H9 (cell line): ENCODE results near the gene TNFSF8. TPM values are rescaled to one million over a fixed set of nuclear protein-coding genes. Genes with fewer than 3 reads are reported as not detected.

ENCODE experiments used
- DNase-seq: peaks from one replicate; pipeline ENCODE4 v3.0.0-alpha.2; 2017
- H2AFZ ChIP-seq: one replicate; pipeline ENCODE4 v1.6.1; 2013; ENCODE audit warnings: mild to moderate bottlenecking, low read length, control low read depth, moderate library complexity
- H2AK5ac ChIP-seq: 2 replicates; pipeline ENCODE4 v1.6.1; 2013; ENCODE audit warnings: low read length, control low read depth, mixed read lengths; ENCODE audit not compliant: insufficient read length
- H2BK120ac ChIP-seq: one replicate; pipeline ENCODE4 v1.6.1; 2013; ENCODE audit warnings: low read depth, mild to moderate bottlenecking, low read length, control low read depth, inconsistent platforms; ENCODE audit not compliant: poor library complexity, severe bottlenecking
- H2BK12ac ChIP-seq: 2 replicates; pipeline ENCODE4 v1.6.1; 2013; ENCODE audit warnings: low read length, control low read depth, mixed read lengths, low read depth; ENCODE audit not compliant: insufficient read length
- H2BK15ac ChIP-seq: 2 replicates; pipeline ENCODE4 v1.6.1; 2013; ENCODE audit warnings: low read depth, low read length, control low read depth
- H2BK20ac ChIP-seq: one replicate; pipeline ENCODE4 v1.6.1; 2013; ENCODE audit warnings: low read depth, mild to moderate bottlenecking, low read length, control low read depth, inconsistent platforms; ENCODE audit not compliant: poor library complexity, severe bottlenecking
- H2BK5ac ChIP-seq: 2 replicates; pipeline ENCODE4 v1.6.1; 2013; ENCODE audit warnings: low read length, control low read depth, mixed read lengths; ENCODE audit not compliant: insufficient read length
- H3K14ac ChIP-seq: 2 replicates; pipeline ENCODE4 v1.6.1; 2013; ENCODE audit warnings: low read length, control low read depth; ENCODE audit not compliant: insufficient read depth
- H3K18ac ChIP-seq: 2 replicates; pipeline ENCODE4 v1.6.1; 2013; ENCODE audit warnings: low read depth, mild to moderate bottlenecking, mixed read lengths, low read length, control low read depth; ENCODE audit not compliant: insufficient read length
- H3K23ac ChIP-seq: 2 replicates; pipeline ENCODE4 v1.6.1; 2013; ENCODE audit warnings: low read length, control low read depth, mixed read lengths, low read depth; ENCODE audit not compliant: insufficient read length
- H3K23me2 ChIP-seq: 2 replicates; pipeline ENCODE4 v1.6.1; 2013; ENCODE audit warnings: low read depth, mild to moderate bottlenecking, mixed read lengths, low read length, control low read depth; ENCODE audit not compliant: insufficient read length, poor library complexity, severe bottlenecking
- H3K27ac ChIP-seq: 2 replicates; pipeline ENCODE4 v1.5.1; 2013; ENCODE audit warnings: low read length, control low read depth, mixed read lengths, low read depth; ENCODE audit not compliant: insufficient read length
- H3K27me3 ChIP-seq: 2 replicates; pipeline ENCODE4 v1.6.1; 2013; ENCODE audit warnings: low read length, control low read depth, inconsistent platforms; ENCODE audit not compliant: insufficient read depth
- H3K4ac ChIP-seq: 2 replicates; pipeline ENCODE4 v1.6.1; 2013; ENCODE audit warnings: low read depth, mild to moderate bottlenecking, control low read depth, inconsistent platforms, low read length, moderate library complexity
- H3K4me1 ChIP-seq: 2 replicates; pipeline ENCODE4 v1.6.1; 2013; ENCODE audit warnings: low read length, control low read depth, inconsistent platforms; ENCODE audit not compliant: insufficient read depth
- H3K4me2 ChIP-seq: 2 replicates; pipeline ENCODE4 v1.6.1; 2013; ENCODE audit warnings: low read length, control low read depth, mixed read lengths; ENCODE audit not compliant: insufficient read length, insufficient read depth
- H3K56ac ChIP-seq: 2 replicates; pipeline ENCODE4 v1.6.1; 2013; ENCODE audit warnings: low read depth, mild to moderate bottlenecking, mixed read lengths, low read length, control low read depth; ENCODE audit not compliant: insufficient read length
- H3K79me1 ChIP-seq: 2 replicates; pipeline ENCODE4 v1.6.1; 2013; ENCODE audit warnings: low read depth, mild to moderate bottlenecking, moderate library complexity, low read length, control low read depth, inconsistent platforms; ENCODE audit not compliant: insufficient read depth, poor library complexity, severe bottlenecking
- H3K79me2 ChIP-seq: 2 replicates; pipeline ENCODE4 v1.6.1; 2013; ENCODE audit warnings: low read length, control low read depth, inconsistent platforms; ENCODE audit not compliant: insufficient read depth
- H3K9ac ChIP-seq: 2 replicates; pipeline ENCODE4 v1.6.1; 2013; ENCODE audit warnings: low read length, control low read depth, mixed read lengths; ENCODE audit not compliant: insufficient read length; ENCODE audit errors: extremely low read depth
- H3K9me3 ChIP-seq: one replicate; pipeline ENCODE4 v1.6.1; 2013; ENCODE audit warnings: low read depth, low read length, inconsistent platforms; ENCODE audit not compliant: control insufficient read depth
- H3T11ph ChIP-seq: one replicate; pipeline ENCODE4 v1.6.1; 2013; ENCODE audit warnings: mild to moderate bottlenecking, low read length, control low read depth, inconsistent platforms
- H4K20me1 ChIP-seq: one replicate; pipeline ENCODE4 v1.6.1; 2013; ENCODE audit not compliant: control insufficient read depth, insufficient read length, insufficient read depth
- H4K5ac ChIP-seq: 2 replicates; pipeline ENCODE4 v1.6.1; 2013; ENCODE audit warnings: low read depth, mild to moderate bottlenecking, mixed read lengths, low read length, control low read depth; ENCODE audit not compliant: insufficient read length
- H4K8ac ChIP-seq: replicated peaks from 2 replicates; pipeline ENCODE4 v1.6.1; 2013; ENCODE audit warnings: low read length, control low read depth, mixed read lengths, low read depth; ENCODE audit not compliant: insufficient read length
- H4K91ac ChIP-seq: 2 replicates; pipeline ENCODE4 v1.6.1; 2013; ENCODE audit warnings: low read depth, mild to moderate bottlenecking, moderate library complexity, mixed read lengths, low read length, control low read depth; ENCODE audit not compliant: insufficient read length
- H3K27ac Mint-ChIP-seq, 3 experiments: 2 replicates in 2 of 3; 3 replicates in 1 of 3; pipeline ENCODE4 v1.8.0; 2020 to 2021; ENCODE audit warnings: mixed read lengths in 3 of 3, mild to moderate bottlenecking in 1 of 3, moderate library complexity in 1 of 3
- H3K27me3 Mint-ChIP-seq: 2 replicates; pipeline ENCODE4 v1.8.0; 2021; ENCODE audit warnings: low read depth, mild to moderate bottlenecking, moderate library complexity, mixed read lengths
- H3K36me3 Mint-ChIP-seq, 3 experiments: 2 replicates in 2 of 3; 3 replicates in 1 of 3; pipeline ENCODE4 v1.8.0; 2020 to 2021; ENCODE audit warnings: low read depth in 3 of 3, mixed read lengths in 3 of 3; ENCODE audit not compliant: insufficient read depth in 1 of 3
- H3K4me1 Mint-ChIP-seq, 2 experiments: 2 replicates each; pipeline ENCODE4 v1.8.0; 2020; ENCODE audit warnings: mixed read lengths in 2 of 2
- H3K4me3 Mint-ChIP-seq, 2 experiments: 2 replicates in 1 of 2; 3 replicates in 1 of 2; pipeline ENCODE4 v1.8.0; 2020 to 2021; ENCODE audit warnings: mild to moderate bottlenecking in 2 of 2, mixed read lengths in 2 of 2, moderate library complexity in 1 of 2
- H3K9me3 Mint-ChIP-seq, 2 experiments: 2 replicates in 1 of 2; 3 replicates in 1 of 2; pipeline ENCODE4 v1.8.0; 2020; ENCODE audit warnings: mild to moderate bottlenecking in 2 of 2, mixed read lengths in 2 of 2, moderate library complexity in 1 of 2
- WGBS: extraction: QIAGEN DNeasy Blood & Tissue Kit; methylation state at CpG from one replicate; pipeline ENCODE4 v1.1.7; 2013; ENCODE audit warnings: missing lambda C conversion rate, low lambda C conversion rate, mixed read lengths; ENCODE audit not compliant: insufficient read length; ENCODE audit errors: extremely low coverage; 5-methylcytosine and 5-hydroxymethylcytosine counted together
- total RNA-seq: library from RNA; stranded (reverse); gene quantifications from 2 replicates; pipeline ENCODE4 v1.2.1, GENCODE V29; 2021
- TF ChIP-seq, protein P1 (sequence below): fragments of 200-600 bp; sonication (generic); conservative IDR thresholded peaks from 3 replicates; pipeline ENCODE4 v1.8.0; 2021; ENCODE audit warnings: antibody characterized with exemption, mild to moderate bottlenecking

The TNFSF8 gene
- total RNA-seq, 1 experiment from 2014 or later: not detected

DNA sequence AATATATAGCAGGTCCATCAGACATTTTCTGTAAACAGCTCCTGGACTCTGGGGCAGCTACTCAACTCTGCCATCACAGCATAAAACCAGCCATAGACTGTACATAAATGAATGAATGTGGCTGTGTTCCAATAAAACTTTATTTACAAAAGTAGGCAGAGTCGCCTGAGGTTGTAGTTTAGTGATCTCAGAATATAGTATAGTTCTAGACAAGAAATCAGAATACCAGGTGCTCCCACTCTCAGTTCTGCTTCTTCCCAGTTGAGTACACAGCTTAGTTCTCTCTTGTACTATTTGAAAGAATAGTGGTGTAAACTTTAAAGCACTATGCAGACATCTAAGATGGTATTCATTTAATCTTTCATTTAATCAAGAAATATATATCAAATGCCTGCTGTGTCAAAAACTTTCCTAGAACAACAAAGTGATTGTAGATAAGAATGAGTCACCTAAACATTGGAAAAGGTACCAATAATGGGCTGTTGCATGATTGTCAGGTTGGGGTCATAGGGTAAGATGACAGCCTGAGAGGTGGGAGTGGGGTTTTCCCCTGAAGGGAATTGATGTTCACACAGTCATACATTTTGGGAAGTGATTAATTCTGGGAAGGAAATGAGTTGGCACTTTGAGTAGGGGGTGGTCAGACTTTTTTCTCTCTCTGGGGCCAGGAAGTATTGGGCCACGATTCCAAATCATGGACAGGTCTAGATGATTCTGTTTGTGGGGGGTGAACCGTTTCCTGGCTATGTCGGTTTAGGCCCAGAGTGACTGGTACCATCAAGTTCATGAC lies 37.0 kb downstream of the TNFSF8 start:
- Histone ChIP-seq H3K4ac (no peak overlapping the region), H3K9ac (no peak overlapping the region), H3K18ac (no peak overlapping the region), H2BK15ac (no peak overlapping the region), H3K27me3 (no peaks in the 10 kb centered on the region), H3K79me1 (no peaks in the 10 kb centered on the region), H2BK20ac (no peak overlapping the region), H2AFZ (no peak overlapping the region), H4K5ac (no peak overlapping the region), H2AK5ac (no peak overlapping the region), H3K23ac (no peak overlapping the region), H3K23me2 (no peaks in the 10 kb centered on the region), H3K4me1 (peaks cover 9% of the 10 kb centered on the region; the same call in 1 of the 2 replicates), H4K91ac (no peak overlapping the region), H3K9me3 (no peaks in the 10 kb centered on the region), H2BK12ac (no peak overlapping the region), H3K27ac (no peak overlapping the region), H4K20me1 (no peaks in the 10 kb centered on the region), H3K14ac (no peak overlapping the region), H3T11ph (no peak overlapping the region), H4K8ac (no peak overlapping the region), H3K79me2 (no peaks in the 10 kb centered on the region), H3K4me2 (no peak overlapping the region), H3K56ac (no peak overlapping the region), H2BK120ac (no peak overlapping the region), H2BK5ac (no peak overlapping the region)
- no peaks in the 10 kb centered on the region for H3K9me3 Mint-ChIP-seq
- peaks cover 8% of the 10 kb centered on the region for H3K27me3 Mint-ChIP-seq
- DNase-seq: no peak
- H3K27ac Mint-ChIP-seq: no peak overlapping the region
- H3K4me3 Mint-ChIP-seq: no peak overlapping the region
- H3K4me1 Mint-ChIP-seq: peaks cover 11 to 22% of the 10 kb centered on the region in 2 experiments
- WGBS: no CpG with 5 or more reads among the region's 4 CpGs
- H3K36me3 Mint-ChIP-seq: no peaks in the 10 kb centered on the region
- TF ChIP-seq, protein P1, sequence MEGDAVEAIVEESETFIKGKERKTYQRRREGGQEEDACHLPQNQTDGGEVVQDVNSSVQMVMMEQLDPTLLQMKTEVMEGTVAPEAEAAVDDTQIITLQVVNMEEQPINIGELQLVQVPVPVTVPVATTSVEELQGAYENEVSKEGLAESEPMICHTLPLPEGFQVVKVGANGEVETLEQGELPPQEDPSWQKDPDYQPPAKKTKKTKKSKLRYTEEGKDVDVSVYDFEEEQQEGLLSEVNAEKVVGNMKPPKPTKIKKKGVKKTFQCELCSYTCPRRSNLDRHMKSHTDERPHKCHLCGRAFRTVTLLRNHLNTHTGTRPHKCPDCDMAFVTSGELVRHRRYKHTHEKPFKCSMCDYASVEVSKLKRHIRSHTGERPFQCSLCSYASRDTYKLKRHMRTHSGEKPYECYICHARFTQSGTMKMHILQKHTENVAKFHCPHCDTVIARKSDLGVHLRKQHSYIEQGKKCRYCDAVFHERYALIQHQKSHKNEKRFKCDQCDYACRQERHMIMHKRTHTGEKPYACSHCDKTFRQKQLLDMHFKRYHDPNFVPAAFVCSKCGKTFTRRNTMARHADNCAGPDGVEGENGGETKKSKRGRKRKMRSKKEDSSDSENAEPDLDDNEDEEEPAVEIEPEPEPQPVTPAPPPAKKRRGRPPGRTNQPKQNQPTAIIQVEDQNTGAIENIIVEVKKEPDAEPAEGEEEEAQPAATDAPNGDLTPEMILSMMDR: no peak
